ENCODE data around the gene TTYH1. TPM values are rescaled to one million over a fixed set of nuclear protein-coding genes. Genes with fewer than 3 reads are reported as not detected.

TTYH1 gene
- total and polyA plus RNA-seq, 9 of the 15 experiments (the other 6 are each of a cell fraction or from before 2014, with no cell fraction given) = 0.08 TPM; not detected in 8

- TF ChIP-seq ZNF318 (IDR thresholded peaks at IDR 0.05; ENCODE audit: borderline replicate concordance in 1 of 2, low read depth in 1 of 2) = no peak
- no peak for TF ChIP-seq CSDE1 (IDR thresholded peaks at IDR 0.05)
- peak; percentile 61; the same call in 1 of the 2 replicates for TF ChIP-seq MTA3 (IDR thresholded peaks at IDR 0.05; ENCODE audit: borderline replicate concordance)
- TF ChIP-seq PTRF (tag; IDR thresholded peaks at IDR 0.05) = no peak
- 0 out of 2 replicates have a peak, but pooled peaks have one; percentile 42 for TF ChIP-seq ZNF592 (IDR thresholded peaks at IDR 0.05)
- TF ChIP-seq SREBF1 (IDR thresholded peaks at IDR 0.05; ENCODE audit: borderline replicate concordance, low read depth, low read length) = no peak
- no peak for TF ChIP-seq ZNF12 (CRISPR knock-in tag; IDR thresholded peaks at IDR 0.05)
- TF ChIP-seq KAT8 (IDR thresholded peaks at IDR 0.05; ENCODE audit: low read depth) = no peak
- no peak for TF ChIP-seq ARID3A (IDR thresholded peaks at IDR 0.05; ENCODE audit: borderline replicate concordance, low read depth, low read length)
- no peak for TF ChIP-seq SAFB2 (IDR thresholded peaks at IDR 0.05; ENCODE audit: borderline replicate concordance, low read depth, low read length, severe bottlenecking)
Observed at GRCh38 chr19:54464630-54465425, 49.6 kb downstream of the TTYH1 start (continued).

All from K562 (cell line).